Muscle of back (tissue), 11 donors: Measurements from ENCODE around the gene SLC38A5. TPM values are rescaled to one million over a fixed set of nuclear protein-coding genes. Genes with fewer than 3 reads are reported as not detected.
"Not testable (repeated sequence)": the region's sequence is repeated elsewhere in the genome, so short reads cannot be mapped to it uniquely, and the experiment has no call there.

Source experiments
- DNase-seq, 3 donors: peaks; one replicate each; pipeline versions ENCODE4 v3.0.0 to v3.0.0-alpha.2; 2013
- polyA plus RNA-seq, 10 donors: library from polyadenylated mRNA; unstranded; fragments of 120-200 nt; gene quantifications; one replicate each; pipeline ENCODE4 v1.2.1, GENCODE V29; 2013; ENCODE audit not compliant: insufficient read length in 10 of 10

The SLC38A5 gene
- polyA plus RNA-seq, 10 donors = 5.0 to 10.5 (median 7.9) TPM

- DNase-seq = no peak
These were observed 1.1 kb downstream of the SLC38A5 start for GRCh38 chrX:48468693-48469691.

- no peak for DNase-seq
These were observed 1.8 kb downstream of the SLC38A5 start for GRCh38 chrX:48468247-48468671.

GRCh38 chrX:48467281-48467761 lies 2.7 kb downstream of the SLC38A5 start:
- no peak for DNase-seq

GRCh38 chrX:48466696-48467095 lies 3.4 kb downstream of the SLC38A5 start:
- no peak for DNase-seq

- DNase-seq = peak; percentile 22 to 81 (median 60)
These were observed 4.6 kb downstream of the SLC38A5 start for GRCh38 chrX:48465336-48465933.

- no peak for DNase-seq
These were observed 8.2 kb downstream of the SLC38A5 start for GRCh38 chrX:48461830-48462229.

GRCh38 chrX:48460606-48461005 lies 9.5 kb downstream of the SLC38A5 start:
- DNase-seq = no peak

- DNase-seq = no peak
These were observed 10.0 kb downstream of the SLC38A5 start for GRCh38 chrX:48460031-48460430.

GRCh38 chrX:48459483-48459882 lies 10.6 kb downstream of the SLC38A5 start:
- no peak for DNase-seq

GRCh38 chrX:48458711-48459110 lies 11.3 kb downstream of the SLC38A5 start:
- no peak for DNase-seq

- DNase-seq = no peak
These were observed 13.3 kb downstream of the SLC38A5 start for GRCh38 chrX:48456628-48457331.

- no peak for DNase-seq
These were observed 18.4 kb downstream of the SLC38A5 start for GRCh38 chrX:48451708-48452107.

GRCh38 chrX:48450076-48450475 lies 20.0 kb downstream of the SLC38A5 start:
- DNase-seq = no peak

GRCh38 chrX:48447201-48447600 lies 22.9 kb downstream of the SLC38A5 start:
- not testable (repeated sequence) for DNase-seq

- not testable (repeated sequence) for DNase-seq
These were observed 36.3 kb downstream of the SLC38A5 start for GRCh38 chrX:48433713-48434112.

- not testable (repeated sequence) for DNase-seq
These were observed 39.9 kb downstream of the SLC38A5 start for GRCh38 chrX:48430166-48430565.

GRCh38 chrX:48429606-48430005 lies 40.5 kb downstream of the SLC38A5 start:
- not testable (repeated sequence) for DNase-seq

- not testable (repeated sequence) for DNase-seq
These were observed 42.9 kb downstream of the SLC38A5 start for GRCh38 chrX:48427027-48427716.

- not testable (repeated sequence) for DNase-seq
These were observed 58.2 kb downstream of the SLC38A5 start, which contains the start of gene SSX4B for GRCh38 chrX:48411860-48412259. SSX4B (minus strand) TSS chrX:48411960; CDS start chrX:48411372, 588 bp downstream.
